ENCODE measurements around the gene CD55.

CD55 gene

GRCh38 chr1:207330011-207330710 lies 8.7 kb downstream of the CD55 start:
- no peak for DNase-seq (ENCODE audit: low read depth)

GRCh38 chr1:207331354-207332313 lies 10.2 kb downstream of the CD55 start:
- no peak for DNase-seq (ENCODE audit: low read depth)

GRCh38 chr1:207333009-207333600 lies 11.6 kb downstream of the CD55 start:
- DNase-seq (ENCODE audit: low read depth), result no peak

GRCh38 chr1:207333620-207334019 lies 12.1 kb downstream of the CD55 start:
- DNase-seq (ENCODE audit: low read depth), result no peak

GRCh38 chr1:207334337-207334736 lies 12.9 kb downstream of the CD55 start:
- DNase-seq (ENCODE audit: low read depth), result no peak

GRCh38 chr1:207335138-207335537 lies 13.7 kb downstream of the CD55 start:
- DNase-seq (ENCODE audit: low read depth), result no peak

- DNase-seq (ENCODE audit: low read depth), result no peak
These were observed 14.4 kb downstream of the CD55 start for GRCh38 chr1:207335695-207336363.

GRCh38 chr1:207336559-207337467 lies 15.3 kb downstream of the CD55 start:
- no peak for DNase-seq (ENCODE audit: low read depth)

GRCh38 chr1:207342332-207342731 lies 20.9 kb downstream of the CD55 start:
- no peak for DNase-seq (ENCODE audit: low read depth)

GRCh38 chr1:207343675-207344074 lies 22.2 kb downstream of the CD55 start:
- no peak for DNase-seq (ENCODE audit: low read depth)

GRCh38 chr1:207344221-207344620 lies 22.7 kb downstream of the CD55 start:
- no peak for DNase-seq (ENCODE audit: low read depth)

- no peak for DNase-seq (ENCODE audit: low read depth)
These were observed 24.4 kb downstream of the CD55 start for GRCh38 chr1:207345644-207346477.

- no peak for DNase-seq (ENCODE audit: low read depth)
These were observed 25.0 kb downstream of the CD55 start for GRCh38 chr1:207346513-207346912.

GRCh38 chr1:207349979-207350378 lies 28.5 kb downstream of the CD55 start:
- DNase-seq (ENCODE audit: low read depth), result no peak

- no peak for DNase-seq (ENCODE audit: low read depth)
These were observed 31.1 kb downstream of the CD55 start for GRCh38 chr1:207352554-207352953.

GRCh38 chr1:207355060-207355459 lies 33.6 kb downstream of the CD55 start:
- DNase-seq (ENCODE audit: low read depth), result no peak

GRCh38 chr1:207355513-207356295 lies 34.2 kb downstream of the CD55 start:
- no peak for DNase-seq (ENCODE audit: low read depth)

GRCh38 chr1:207361029-207361428 lies 39.6 kb downstream of the CD55 start:
- no peak for DNase-seq (ENCODE audit: low read depth)

GRCh38 chr1:207361889-207362288 lies 40.4 kb downstream of the CD55 start:
- no peak for DNase-seq (ENCODE audit: low read depth)
